HCT116 (cell line): ENCODE measurements around the gene FAM118A.

Experiments
- EZH2phosphoT487 ChIP-seq: fragments of 200-600 bp; IDR thresholded peaks from 2 replicates; pipeline ENCODE4 v1.6.1; 2018; ENCODE audit warnings: antibody characterized with exemption, borderline replicate concordance
- POLR2AphosphoS5 ChIP-seq: IDR thresholded peaks from 2 replicates; pipeline ENCODE4 v1.6.1; 2011; ENCODE audit warnings: mild to moderate bottlenecking, low read depth, low read length, moderate library complexity
- ZFX ChIP-seq: fragments of 450-650 bp; IDR thresholded peaks from 2 replicates; pipeline ENCODE4 v1.6.1; 2017
- TF ChIP-seq, protein P1 (sequence below), 3 experiments: fragments of 200-600 bp in 1 of 3; sonication (generic) in 1 of 3; IDR thresholded peaks in 2 of 3; conservative IDR thresholded peaks in 1 of 3; 2 replicates each; pipeline ENCODE4 v1.5.1; 2012 to 2017; ENCODE audit warnings: low read depth in 2 of 3, low read length in 2 of 3, antibody characterized with exemption in 1 of 3, borderline replicate concordance in 1 of 3, control low read depth in 1 of 3, mild to moderate bottlenecking in 1 of 3, mixed read lengths in 1 of 3, mixed run types in 1 of 3, moderate library complexity in 1 of 3; ENCODE audit not compliant: insufficient read depth in 1 of 3
- TF ChIP-seq, protein P2 (sequence below): IDR thresholded peaks from 2 replicates; pipeline ENCODE4 v1.6.1; 2012

DNA sequence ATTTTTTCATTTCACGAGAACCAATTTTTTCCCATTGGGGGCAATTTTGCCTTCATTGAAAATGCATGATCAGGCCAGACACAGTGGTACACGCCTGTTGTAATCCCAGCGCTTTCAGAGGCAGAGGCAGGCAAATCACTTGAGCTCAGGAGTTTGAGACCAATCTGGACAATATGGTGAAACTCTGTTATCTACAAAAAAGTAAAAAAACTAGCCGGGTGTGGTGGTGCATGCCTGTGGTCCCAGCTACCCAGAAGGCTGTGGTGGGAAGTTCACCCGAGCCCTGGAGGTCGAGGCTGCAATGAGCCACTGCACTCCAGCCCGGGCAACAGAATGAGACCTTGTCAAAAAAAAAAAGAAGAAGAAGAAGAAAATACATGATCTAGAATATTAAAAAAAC, 44.2 kb upstream of the FAM118A start:
- TF ChIP-seq, protein P1, sequence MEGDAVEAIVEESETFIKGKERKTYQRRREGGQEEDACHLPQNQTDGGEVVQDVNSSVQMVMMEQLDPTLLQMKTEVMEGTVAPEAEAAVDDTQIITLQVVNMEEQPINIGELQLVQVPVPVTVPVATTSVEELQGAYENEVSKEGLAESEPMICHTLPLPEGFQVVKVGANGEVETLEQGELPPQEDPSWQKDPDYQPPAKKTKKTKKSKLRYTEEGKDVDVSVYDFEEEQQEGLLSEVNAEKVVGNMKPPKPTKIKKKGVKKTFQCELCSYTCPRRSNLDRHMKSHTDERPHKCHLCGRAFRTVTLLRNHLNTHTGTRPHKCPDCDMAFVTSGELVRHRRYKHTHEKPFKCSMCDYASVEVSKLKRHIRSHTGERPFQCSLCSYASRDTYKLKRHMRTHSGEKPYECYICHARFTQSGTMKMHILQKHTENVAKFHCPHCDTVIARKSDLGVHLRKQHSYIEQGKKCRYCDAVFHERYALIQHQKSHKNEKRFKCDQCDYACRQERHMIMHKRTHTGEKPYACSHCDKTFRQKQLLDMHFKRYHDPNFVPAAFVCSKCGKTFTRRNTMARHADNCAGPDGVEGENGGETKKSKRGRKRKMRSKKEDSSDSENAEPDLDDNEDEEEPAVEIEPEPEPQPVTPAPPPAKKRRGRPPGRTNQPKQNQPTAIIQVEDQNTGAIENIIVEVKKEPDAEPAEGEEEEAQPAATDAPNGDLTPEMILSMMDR (IDR thresholded peaks at IDR 0.05 in 2 of 3, conservative IDR thresholded peaks at IDR 0.05 in 1 of 3; ENCODE audit: borderline replicate concordance in 1 of 3, insufficient read depth in 1 of 3, low read depth in 2 of 3, low read length in 2 of 3): no peak
- TF ChIP-seq EZH2phosphoT487 (no peak), POLR2AphosphoS5 (no peak), ZFX (no peak)
- TF ChIP-seq, protein P2, sequence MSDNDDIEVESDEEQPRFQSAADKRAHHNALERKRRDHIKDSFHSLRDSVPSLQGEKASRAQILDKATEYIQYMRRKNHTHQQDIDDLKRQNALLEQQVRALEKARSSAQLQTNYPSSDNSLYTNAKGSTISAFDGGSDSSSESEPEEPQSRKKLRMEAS: no peak
